Prostate gland (tissue), 2 donors: ENCODE measurements around the gene FBXL19. TPM values are rescaled to one million over a fixed set of nuclear protein-coding genes. Genes with fewer than 3 reads are reported as not detected.

Source experiments
- DNase-seq: peaks from one replicate; pipeline ENCODE4 v3.0.0-alpha.2; 2019; ENCODE audit warnings: low spot score
- H3K27ac ChIP-seq, 2 donors: fragments of 200-600 bp; sonication (generic); 2 replicates each; pipeline ENCODE4 v1.5.1; 2017 to 2019
- H3K27me3 ChIP-seq: fragments of 200-600 bp; sonication (generic); replicated peaks from 2 replicates; pipeline ENCODE4 v1.5.1; 2019; ENCODE audit not compliant: insufficient read depth
- H3K36me3 ChIP-seq, 2 donors: fragments of 200-600 bp; sonication (generic); 1 replicate in 1 of 2; 2 replicates in 1 of 2; pipeline versions ENCODE4 v1.5.1 to v1.8.1; 2017 to 2019
- H3K4me1 ChIP-seq: fragments of 200-600 bp; sonication (generic); replicated peaks from 2 replicates; pipeline ENCODE4 v1.5.1; 2019
- H3K4me3 ChIP-seq, 2 donors: fragments of 200-600 bp; sonication (generic); 2 replicates each; pipeline ENCODE4 v1.5.1; 2017 to 2019
- H3K9me3 ChIP-seq: fragments of 200-600 bp; sonication (generic); 2 replicates; pipeline ENCODE4 v1.5.1; 2017
- CTCF ChIP-seq, 4 experiments: fragments of 200-600 bp in 2 of 4; fragments of 450-650 bp in 2 of 4; sonication (generic) in 2 of 4; IDR thresholded peaks; 1 replicate in 3 of 4; 2 replicates in 1 of 4; pipeline ENCODE4 v1.5.1; 2016 to 2019; ENCODE audit warnings: antibody characterized with exemption in 4 of 4, mild to moderate bottlenecking in 2 of 4, moderate library complexity in 2 of 4
- POLR2A ChIP-seq: fragments of 450-650 bp; IDR thresholded peaks from one replicate; pipeline ENCODE4 v1.6.1; 2016; ENCODE audit warnings: antibody characterized with exemption, mild to moderate bottlenecking
- POLR2AphosphoS5 ChIP-seq: sonication (generic); formaldehyde crosslinking; IDR thresholded peaks from one replicate; pipeline ENCODE4 v1.6.1; 2017; ENCODE audit warnings: antibody characterized with exemption
- WGBS: methylation state at CpG from one replicate; pipeline ENCODE4 v1.1.5; 2018; 5-methylcytosine and 5-hydroxymethylcytosine counted together
- intact Hi-C: fragments of 100-400 bp; cut with DNase I; formaldehyde crosslinking; loops from one replicate; pipeline ENCODE4 v1.14.2; 2022
- total RNA-seq, 2 donors: library from RNA; depleted of rRNA; stranded (reverse); fragments of >200 nt; gene quantifications; one replicate each; pipeline ENCODE4 v1.1.0, GENCODE V29; 2016

Gene FBXL19
- total RNA-seq, 2 donors from 2014 or later = 23.5 to 125 TPM

- Histone ChIP-seq H3K36me3 (peaks cover 5 to 14% of the 10 kb centered on the region in 2 donors), H3K27me3 (no peaks in the 10 kb centered on the region), H3K4me1 (no peaks in the 10 kb centered on the region), H3K4me3 (no peak overlapping the region), H3K9me3 (no peaks in the 10 kb centered on the region), H3K27ac (no peak overlapping the region)
- 77% methylated on average over 14 of the region's 14 CpGs for WGBS
- intact Hi-C loops = loop anchor here (2.0 to 10.0 kb wide), 5 partner anchors 49 to 891 kb away; partner anchors contain the start of genes STX4, VKORC1, ZNF267 and ZNF843
- TF ChIP-seq POLR2AphosphoS5 (no peak), CTCF (IDR thresholded peaks at IDR 0.05) (no peak), POLR2A (no peak)
- DNase-seq = no peak
These were observed 60.7 kb downstream of the FBXL19 start for GRCh38 chr16:30983898-30984610.

- 33% methylated on average over 24 of the region's 24 CpGs for WGBS
- H3K27ac ChIP-seq = peak within 1 kb of the TSS; percentile 16 to 61
These were observed 61.5 kb downstream of the FBXL19 start, which contains the start of gene HSD3B7 for GRCh38 chr16:30984669-30985400. TSS of gene HSD3B7 (plus strand) at chr16:30985207. CDS start at chr16:30985659, 452 bp downstream.

GRCh38 chr16:30985401-30986128 is 62.2 kb downstream of the FBXL19 start:
- peak; percentile 70 for DNase-seq
- intact Hi-C loops = loop anchor here (2.0 to 10.0 kb wide), 4 partner anchors 47 to 889 kb away; partner anchors contain the start of genes STX4, VKORC1, ZNF267 and ZNF843
- H3K27me3 ChIP-seq = no peaks in the 10 kb centered on the region
- no peaks in the 10 kb centered on the region for H3K4me1 ChIP-seq
- peaks cover 5% of the 10 kb centered on the region in 2 donors for H3K36me3 ChIP-seq
- no peaks in the 10 kb centered on the region for H3K9me3 ChIP-seq
- TF ChIP-seq POLR2A (no peak), POLR2AphosphoS5 (no peak), CTCF (IDR thresholded peaks at IDR 0.05) (peak in 2 of 4 experiments; percentile 22 to 50)
- H3K27ac ChIP-seq = peak overlapping the region; percentile 16 to 61
- H3K4me3 ChIP-seq = peak overlapping the region; percentile 21 to 34
- 48% methylated on average over 19 of the region's 20 CpGs for WGBS

More at GRCh38 chr16:30984669-30985400, 61.5 kb downstream of the FBXL19 start, which contains the start of gene HSD3B7:
- no peaks in the 10 kb centered on the region for H3K4me1 ChIP-seq
- H3K27me3 ChIP-seq = no peaks in the 10 kb centered on the region
- H3K36me3 ChIP-seq = peaks cover 5 to 6% of the 10 kb centered on the region in 2 donors
- TF ChIP-seq CTCF (IDR thresholded peaks at IDR 0.05) (peak; percentile 86 to 98 (median 94)), POLR2AphosphoS5 (peak; percentile 70), POLR2A (peak; percentile 14)
- H3K9me3 ChIP-seq = no peaks in the 10 kb centered on the region
- peak; percentile 81 for DNase-seq
- intact Hi-C loops = loop anchor here (2.0 to 10.0 kb wide), 5 partner anchors 48 to 890 kb away; partner anchors contain the start of genes STX4, VKORC1, ZNF267 and ZNF843
- H3K4me3 ChIP-seq = peak within 1 kb of the TSS; percentile 21 to 34

GRCh38 chr16:30986129-30986991 is 63.0 kb downstream of the FBXL19 start:
- peaks cover 2 to 4% of the 10 kb centered on the region in 2 donors for H3K36me3 ChIP-seq
- no peak overlapping the region for H3K27ac ChIP-seq
- intact Hi-C loops = loop anchor here (10.0 kb wide), 2 partner anchors 108 to 888 kb away; partner anchors contain the start of genes VKORC1 and ZNF267

More at GRCh38 chr16:30986129-30986991, 63.0 kb downstream of the FBXL19 start:
- Histone ChIP-seq H3K4me1 (no peaks in the 10 kb centered on the region), H3K27me3 (no peaks in the 10 kb centered on the region), H3K4me3 (no peak overlapping the region), H3K9me3 (no peaks in the 10 kb centered on the region)
- WGBS = 93% methylated on average over 29 of the region's 29 CpGs
- no peak for DNase-seq
- TF ChIP-seq CTCF (IDR thresholded peaks at IDR 0.05) (no peak), POLR2A (no peak), POLR2AphosphoS5 (no peak)
